WTC11 (cell line): Measurements from ENCODE around the gene GALNT15. TPM values are rescaled to one million over a fixed set of nuclear protein-coding genes. Genes with fewer than 3 reads are reported as not detected.

Source experiments
- ATAC-seq: fragments of 200-7000 bp; cut with Tn5 transposase; 2 replicates; pipeline ENCODE4 v1.10.0; 2021; ENCODE audit warnings: mild to moderate bottlenecking, moderate library complexity
- CTCF ChIA-PET: fragments of 300-600 bp; sonication (Branson Sonifier 250); formaldehyde crosslinking; loops from one replicate; lab custom pipeline; 2021; ENCODE audit warnings: antibody characterized with exemption; lab: Charles Lee
- POLR2A ChIA-PET: fragments of 350-600 bp; sonication (Branson Sonifier 250); formaldehyde crosslinking; loops from one replicate; lab custom pipeline; 2021; ENCODE audit warnings: antibody characterized with exemption; lab: Charles Lee
- DNase-seq: peaks from one replicate; pipeline ENCODE4 v3.0.0; 2021; ENCODE audit warnings: low spot score
- H3K27ac Mint-ChIP-seq: 2 replicates; pipeline ENCODE4 v1.8.0; 2021; ENCODE audit warnings: mixed read lengths
- H3K27me3 Mint-ChIP-seq: 2 replicates; pipeline ENCODE4 v1.8.0; 2021; ENCODE audit warnings: low read depth, mild to moderate bottlenecking, moderate library complexity, mixed read lengths
- H3K36me3 Mint-ChIP-seq: 2 replicates; pipeline ENCODE4 v1.8.0; 2021; ENCODE audit warnings: mixed read lengths
- H3K4me1 Mint-ChIP-seq: 2 replicates; pipeline ENCODE4 v1.8.0; 2022; ENCODE audit warnings: mixed read lengths
- H3K4me3 Mint-ChIP-seq: 2 replicates; pipeline ENCODE4 v1.8.0; 2021; ENCODE audit warnings: mild to moderate bottlenecking, moderate library complexity, mixed read lengths
- H3K9me3 Mint-ChIP-seq: 2 replicates; pipeline ENCODE4 v1.8.0; 2021; ENCODE audit warnings: mixed read lengths
- CREB1 ChIP-seq: sonication (generic); formaldehyde crosslinking; IDR thresholded peaks from 2 replicates; pipeline ENCODE4 v1.8.0; 2023; ENCODE audit warnings: mild to moderate bottlenecking, missing genetic modification reagents
- CREM ChIP-seq: sonication (generic); formaldehyde crosslinking; IDR thresholded peaks from 2 replicates; pipeline ENCODE4 v1.8.1; 2022; ENCODE audit warnings: mild to moderate bottlenecking, missing genetic modification reagents, moderate library complexity
- E2F1 ChIP-seq: sonication (generic); formaldehyde crosslinking; IDR thresholded peaks from 2 replicates; pipeline ENCODE4 v1.8.0; 2022; ENCODE audit warnings: mild to moderate bottlenecking, missing genetic modification reagents
- E2F5 ChIP-seq: sonication (generic); formaldehyde crosslinking; IDR thresholded peaks from 2 replicates; pipeline ENCODE4 v1.8.1; 2022; ENCODE audit warnings: mild to moderate bottlenecking, moderate library complexity, missing genetic modification reagents
- ETV6 ChIP-seq: sonication (generic); formaldehyde crosslinking; IDR thresholded peaks from 2 replicates; pipeline ENCODE4 v1.8.1; 2022; ENCODE audit warnings: mild to moderate bottlenecking, missing genetic modification reagents
- FOXP4 ChIP-seq: sonication (generic); formaldehyde crosslinking; IDR thresholded peaks from 2 replicates; pipeline ENCODE4 v1.8.0; 2022; ENCODE audit warnings: mild to moderate bottlenecking, missing genetic modification reagents
- KAT7 ChIP-seq: sonication (generic); formaldehyde crosslinking; IDR thresholded peaks from 2 replicates; pipeline ENCODE4 v1.8.1; 2023; ENCODE audit warnings: missing genetic modification reagents, mild to moderate bottlenecking, borderline replicate concordance
- MAX ChIP-seq: sonication (generic); formaldehyde crosslinking; IDR thresholded peaks from 2 replicates; pipeline ENCODE4 v1.8.0; 2022; ENCODE audit warnings: mild to moderate bottlenecking, missing genetic modification reagents
- NFATC4 ChIP-seq: fragments of 250-450 bp; sonication (Bioruptor Pico); IDR thresholded peaks from 2 replicates; pipeline ENCODE4 v1.9.0; 2021; ENCODE audit warnings: mild to moderate bottlenecking
- NR1H2 ChIP-seq: sonication (generic); formaldehyde crosslinking; IDR thresholded peaks from 2 replicates; pipeline ENCODE4 v1.9.0; 2021; ENCODE audit warnings: mild to moderate bottlenecking, moderate library complexity, missing genetic modification reagents
- TEAD4 ChIP-seq: sonication (generic); formaldehyde crosslinking; IDR thresholded peaks from 2 replicates; pipeline ENCODE4 v1.8.0; 2022; ENCODE audit warnings: mild to moderate bottlenecking, missing genetic modification reagents
- USF2 ChIP-seq: sonication (generic); formaldehyde crosslinking; IDR thresholded peaks from 2 replicates; pipeline ENCODE4 v1.8.1; 2023; ENCODE audit warnings: mild to moderate bottlenecking, missing genetic modification reagents, moderate library complexity
- ZBTB21 ChIP-seq: sonication (generic); formaldehyde crosslinking; IDR thresholded peaks from 2 replicates; pipeline ENCODE4 v1.8.1; 2023; ENCODE audit warnings: mild to moderate bottlenecking, missing genetic modification reagents, borderline replicate concordance
- ZNF121 ChIP-seq: sonication (generic); formaldehyde crosslinking; IDR thresholded peaks from 2 replicates; pipeline ENCODE4 v1.8.0; 2023; ENCODE audit warnings: missing genetic modification reagents
- ZNF138 ChIP-seq: sonication (generic); formaldehyde crosslinking; conservative IDR thresholded peaks from 2 replicates; pipeline ENCODE4 v1.8.1; 2022; ENCODE audit warnings: mild to moderate bottlenecking, moderate library complexity, missing genetic modification reagents
- ZNF263 ChIP-seq: sonication (generic); formaldehyde crosslinking; IDR thresholded peaks from 2 replicates; pipeline ENCODE4 v1.8.1; 2022; ENCODE audit warnings: low read depth, mild to moderate bottlenecking, moderate library complexity, missing genetic modification reagents
- ZNF396 ChIP-seq: fragments of 250-450 bp; sonication (Bioruptor Pico); IDR thresholded peaks from 2 replicates; pipeline ENCODE4 v1.8.0; 2021; ENCODE audit warnings: mild to moderate bottlenecking, moderate library complexity, borderline replicate concordance
- total RNA-seq: library from RNA; stranded (reverse); gene quantifications from 3 replicates; pipeline ENCODE4 v1.2.3, GENCODE V29; 2021
- TF ChIP-seq, protein P1 (sequence below): sonication (generic); formaldehyde crosslinking; IDR thresholded peaks from 2 replicates; pipeline ENCODE4 v1.8.0; 2023; ENCODE audit warnings: missing genetic modification reagents
- TF ChIP-seq, protein P2 (sequence below): sonication (generic); formaldehyde crosslinking; IDR thresholded peaks from 2 replicates; pipeline ENCODE4 v1.8.0; 2022; ENCODE audit warnings: missing genetic modification reagents
- TF ChIP-seq, protein P3 (sequence below): sonication (generic); formaldehyde crosslinking; IDR thresholded peaks from 2 replicates; pipeline ENCODE4 v1.8.1; 2023; ENCODE audit warnings: mild to moderate bottlenecking, missing genetic modification reagents, borderline replicate concordance
- TF ChIP-seq, protein P4 (sequence below): sonication (generic); formaldehyde crosslinking; IDR thresholded peaks from 2 replicates; pipeline ENCODE4 v1.8.0; 2022; ENCODE audit warnings: mild to moderate bottlenecking, missing genetic modification reagents

The GALNT15 gene
- total RNA-seq, 1 experiment from 2014 or later: 0.15 TPM

GRCh38 chr3:16151109-16151508, 23.4 kb upstream of the GALNT15 start (continued):
- TF ChIP-seq ZBTB21 (no peak), ZNF138 (CRISPR knock-in tag) (no peak), ZNF396 (CRISPR knock-in tag) (no peak), E2F1 (CRISPR knock-in tag) (no peak), ZNF121 (no peak), FOXP4 (CRISPR knock-in tag) (no peak), ZNF263 (no peak)

DNA sequence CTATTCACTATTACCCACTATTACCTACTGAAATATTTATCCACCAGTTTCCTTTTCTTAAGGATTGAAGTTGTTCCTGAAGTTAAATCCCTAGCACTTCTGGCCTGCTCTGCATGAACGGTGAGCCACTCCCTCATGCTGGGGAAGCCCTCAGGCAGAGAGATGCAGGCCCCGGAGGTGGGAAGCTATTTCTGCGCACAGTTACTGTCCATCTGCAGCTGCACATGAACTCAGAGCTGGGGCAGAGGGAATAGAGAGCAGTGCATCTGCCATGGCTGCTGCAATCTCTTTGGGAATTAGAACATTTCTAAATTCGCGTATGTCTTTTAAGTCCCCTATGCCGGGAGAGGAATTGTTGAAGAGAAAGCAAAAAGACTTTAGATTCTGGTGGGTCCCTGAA, 6.3 kb upstream of the GALNT15 start:
- no peak overlapping the region for H3K4me3 Mint-ChIP-seq
- ChIA-PET CTCF (interaction anchor here (1.2 kb wide), 1 partner anchor 10 kb away, joined by 3 read pairs; no protein-coding TSS in a partner anchor), POLR2A (no interaction called here)
- no peaks in the 10 kb centered on the region for H3K4me1 Mint-ChIP-seq
- H3K27ac Mint-ChIP-seq: no peak overlapping the region
- no peak for ATAC-seq
- H3K27me3 Mint-ChIP-seq: peaks cover 29% of the 10 kb centered on the region
- H3K36me3 Mint-ChIP-seq: peaks cover 15% of the 10 kb centered on the region
- peaks cover 55% of the 10 kb centered on the region for H3K9me3 Mint-ChIP-seq
- DNase-seq: no peak
- TF ChIP-seq CREM (CRISPR knock-in tag) (no peak), USF2 (no peak), NR1H2 (CRISPR knock-in tag) (no peak), NFATC4 (CRISPR knock-in tag) (no peak), FOXP4 (CRISPR knock-in tag) (no peak), MAX (no peak), CREB1 (CRISPR knock-in tag) (no peak), KAT7 (CRISPR knock-in tag) (no peak), E2F5 (no peak), ETV6 (CRISPR knock-in tag) (no peak), TEAD4 (no peak)
- TF ChIP-seq, protein P1, sequence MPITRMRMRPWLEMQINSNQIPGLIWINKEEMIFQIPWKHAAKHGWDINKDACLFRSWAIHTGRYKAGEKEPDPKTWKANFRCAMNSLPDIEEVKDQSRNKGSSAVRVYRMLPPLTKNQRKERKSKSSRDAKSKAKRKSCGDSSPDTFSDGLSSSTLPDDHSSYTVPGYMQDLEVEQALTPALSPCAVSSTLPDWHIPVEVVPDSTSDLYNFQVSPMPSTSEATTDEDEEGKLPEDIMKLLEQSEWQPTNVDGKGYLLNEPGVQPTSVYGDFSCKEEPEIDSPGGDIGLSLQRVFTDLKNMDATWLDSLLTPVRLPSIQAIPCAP (CRISPR knock-in tag): no peak
- TF ChIP-seq, protein P2, sequence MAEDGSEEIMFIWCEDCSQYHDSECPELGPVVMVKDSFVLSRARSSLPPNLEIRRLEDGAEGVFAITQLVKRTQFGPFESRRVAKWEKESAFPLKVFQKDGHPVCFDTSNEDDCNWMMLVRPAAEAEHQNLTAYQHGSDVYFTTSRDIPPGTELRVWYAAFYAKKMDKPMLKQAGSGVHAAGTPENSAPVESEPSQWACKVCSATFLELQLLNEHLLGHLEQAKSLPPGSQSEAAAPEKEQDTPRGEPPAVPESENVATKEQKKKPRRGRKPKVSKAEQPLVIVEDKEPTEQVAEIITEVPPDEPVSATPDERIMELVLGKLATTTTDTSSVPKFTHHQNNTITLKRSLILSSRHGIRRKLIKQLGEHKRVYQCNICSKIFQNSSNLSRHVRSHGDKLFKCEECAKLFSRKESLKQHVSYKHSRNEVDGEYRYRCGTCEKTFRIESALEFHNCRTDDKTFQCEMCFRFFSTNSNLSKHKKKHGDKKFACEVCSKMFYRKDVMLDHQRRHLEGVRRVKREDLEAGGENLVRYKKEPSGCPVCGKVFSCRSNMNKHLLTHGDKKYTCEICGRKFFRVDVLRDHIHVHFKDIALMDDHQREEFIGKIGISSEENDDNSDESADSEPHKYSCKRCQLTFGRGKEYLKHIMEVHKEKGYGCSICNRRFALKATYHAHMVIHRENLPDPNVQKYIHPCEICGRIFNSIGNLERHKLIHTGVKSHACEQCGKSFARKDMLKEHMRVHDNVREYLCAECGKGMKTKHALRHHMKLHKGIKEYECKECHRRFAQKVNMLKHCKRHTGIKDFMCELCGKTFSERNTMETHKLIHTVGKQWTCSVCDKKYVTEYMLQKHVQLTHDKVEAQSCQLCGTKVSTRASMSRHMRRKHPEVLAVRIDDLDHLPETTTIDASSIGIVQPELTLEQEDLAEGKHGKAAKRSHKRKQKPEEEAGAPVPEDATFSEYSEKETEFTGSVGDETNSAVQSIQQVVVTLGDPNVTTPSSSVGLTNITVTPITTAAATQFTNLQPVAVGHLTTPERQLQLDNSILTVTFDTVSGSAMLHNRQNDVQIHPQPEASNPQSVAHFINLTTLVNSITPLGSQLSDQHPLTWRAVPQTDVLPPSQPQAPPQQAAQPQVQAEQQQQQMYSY (CRISPR knock-in tag): no peak
- TF ChIP-seq, protein P3, sequence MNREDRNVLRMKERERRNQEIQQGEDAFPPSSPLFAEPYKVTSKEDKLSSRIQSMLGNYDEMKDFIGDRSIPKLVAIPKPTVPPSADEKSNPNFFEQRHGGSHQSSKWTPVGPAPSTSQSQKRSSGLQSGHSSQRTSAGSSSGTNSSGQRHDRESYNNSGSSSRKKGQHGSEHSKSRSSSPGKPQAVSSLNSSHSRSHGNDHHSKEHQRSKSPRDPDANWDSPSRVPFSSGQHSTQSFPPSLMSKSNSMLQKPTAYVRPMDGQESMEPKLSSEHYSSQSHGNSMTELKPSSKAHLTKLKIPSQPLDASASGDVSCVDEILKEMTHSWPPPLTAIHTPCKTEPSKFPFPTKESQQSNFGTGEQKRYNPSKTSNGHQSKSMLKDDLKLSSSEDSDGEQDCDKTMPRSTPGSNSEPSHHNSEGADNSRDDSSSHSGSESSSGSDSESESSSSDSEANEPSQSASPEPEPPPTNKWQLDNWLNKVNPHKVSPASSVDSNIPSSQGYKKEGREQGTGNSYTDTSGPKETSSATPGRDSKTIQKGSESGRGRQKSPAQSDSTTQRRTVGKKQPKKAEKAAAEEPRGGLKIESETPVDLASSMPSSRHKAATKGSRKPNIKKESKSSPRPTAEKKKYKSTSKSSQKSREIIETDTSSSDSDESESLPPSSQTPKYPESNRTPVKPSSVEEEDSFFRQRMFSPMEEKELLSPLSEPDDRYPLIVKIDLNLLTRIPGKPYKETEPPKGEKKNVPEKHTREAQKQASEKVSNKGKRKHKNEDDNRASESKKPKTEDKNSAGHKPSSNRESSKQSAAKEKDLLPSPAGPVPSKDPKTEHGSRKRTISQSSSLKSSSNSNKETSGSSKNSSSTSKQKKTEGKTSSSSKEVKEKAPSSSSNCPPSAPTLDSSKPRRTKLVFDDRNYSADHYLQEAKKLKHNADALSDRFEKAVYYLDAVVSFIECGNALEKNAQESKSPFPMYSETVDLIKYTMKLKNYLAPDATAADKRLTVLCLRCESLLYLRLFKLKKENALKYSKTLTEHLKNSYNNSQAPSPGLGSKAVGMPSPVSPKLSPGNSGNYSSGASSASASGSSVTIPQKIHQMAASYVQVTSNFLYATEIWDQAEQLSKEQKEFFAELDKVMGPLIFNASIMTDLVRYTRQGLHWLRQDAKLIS (CRISPR knock-in tag): no peak
- TF ChIP-seq, protein P4, sequence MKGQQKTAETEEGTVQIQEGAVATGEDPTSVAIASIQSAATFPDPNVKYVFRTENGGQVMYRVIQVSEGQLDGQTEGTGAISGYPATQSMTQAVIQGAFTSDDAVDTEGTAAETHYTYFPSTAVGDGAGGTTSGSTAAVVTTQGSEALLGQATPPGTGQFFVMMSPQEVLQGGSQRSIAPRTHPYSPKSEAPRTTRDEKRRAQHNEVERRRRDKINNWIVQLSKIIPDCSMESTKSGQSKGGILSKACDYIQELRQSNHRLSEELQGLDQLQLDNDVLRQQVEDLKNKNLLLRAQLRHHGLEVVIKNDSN (CRISPR knock-in tag): no peak
